ENCODE measurements around the gene EFCAB8.
"Not testable (repeated sequence)": the region's sequence is repeated elsewhere in the genome, so short reads cannot be mapped to it uniquely, and the experiment has no call there.

EFCAB8 gene

GRCh38 chr20:32946629-32947028 is 87.9 kb downstream of the EFCAB8 start:
- no peak for DNase-seq (ENCODE audit: extremely low read depth in 1 of 2, low read depth in 1 of 2)

GRCh38 chr20:32950539-32950938 is 91.8 kb downstream of the EFCAB8 start:
- DNase-seq (ENCODE audit: extremely low read depth in 1 of 2, low read depth in 1 of 2), result not testable (repeated sequence)

GRCh38 chr20:32957459-32957858 is 98.7 kb downstream of the EFCAB8 start:
- no peak for DNase-seq (ENCODE audit: extremely low read depth in 1 of 2, low read depth in 1 of 2)

DNA sequence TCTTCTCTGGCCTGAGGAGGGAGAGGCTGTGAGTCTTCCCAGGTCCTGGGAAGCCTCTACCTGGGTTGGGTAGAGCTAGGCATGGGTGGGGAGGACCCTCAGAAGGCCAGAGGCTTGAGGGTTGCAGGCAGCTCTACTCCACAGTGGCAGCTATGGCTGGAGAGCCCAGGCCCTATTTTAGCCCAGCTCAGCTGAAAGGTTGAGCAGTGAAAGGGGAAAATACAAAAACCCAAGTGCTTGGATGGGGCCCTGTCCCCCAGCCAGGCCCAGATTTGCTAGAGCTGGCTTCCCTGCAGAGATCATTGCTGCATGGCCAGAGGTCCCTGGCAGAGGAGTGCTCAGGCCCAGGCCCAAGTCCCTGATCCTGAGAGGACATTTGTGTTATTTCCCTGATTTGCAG is 99.9 kb downstream of the EFCAB8 start:
- DNase-seq (ENCODE audit: extremely low read depth in 1 of 2, low read depth in 1 of 2), result no peak

DNA sequence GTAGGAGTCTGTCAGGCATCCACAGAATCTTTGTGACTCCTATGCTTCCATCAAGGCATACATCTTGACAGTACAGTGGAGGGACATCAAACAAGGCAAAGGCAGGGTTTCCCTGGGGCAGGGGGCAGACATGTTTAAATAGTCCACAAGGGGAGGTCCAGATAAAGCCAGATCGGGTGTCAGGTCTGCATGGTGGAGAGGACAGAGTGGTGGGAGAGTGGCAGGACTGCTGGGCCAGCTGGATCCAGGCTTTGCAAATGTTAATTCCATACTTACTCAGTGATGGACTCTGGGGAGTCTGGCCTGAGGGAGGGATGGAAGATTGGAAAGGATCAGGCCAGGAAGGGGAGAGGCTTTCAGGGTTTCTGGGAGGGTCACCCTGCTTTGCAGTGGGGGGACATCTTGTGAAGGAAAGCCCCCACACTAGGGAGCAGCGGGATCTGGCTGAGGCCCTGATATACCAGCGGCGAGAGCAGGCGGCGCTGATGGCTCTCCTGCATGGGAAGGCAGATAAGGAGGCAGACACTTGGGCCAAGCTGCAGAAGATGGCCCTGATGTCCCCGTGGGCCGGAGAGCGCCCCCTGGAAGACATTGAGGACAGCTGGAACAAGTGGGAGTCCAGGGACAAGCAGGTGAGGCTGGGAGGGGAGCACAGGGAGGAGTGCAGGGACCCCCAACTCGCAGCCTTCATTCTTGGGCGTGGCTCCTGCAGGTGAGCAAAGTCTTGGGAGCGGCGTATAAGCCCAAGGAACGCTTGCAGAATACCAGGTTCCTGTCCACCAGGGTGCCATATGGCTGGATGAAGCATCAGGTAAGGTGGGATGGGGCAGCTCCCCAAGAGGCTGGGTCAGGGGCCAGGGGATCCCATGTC is 100.9 kb downstream of the EFCAB8 start:
- no peak for DNase-seq (ENCODE audit: extremely low read depth in 1 of 2, low read depth in 1 of 2)

- DNase-seq (ENCODE audit: extremely low read depth in 1 of 2, low read depth in 1 of 2), result no peak
Observed at GRCh38 chr20:32960222-32960518, 101.4 kb downstream of the EFCAB8 start.

- DNase-seq (ENCODE audit: extremely low read depth in 1 of 2, low read depth in 1 of 2), result no peak
Observed at GRCh38 chr20:32960849-32961731, 102.4 kb downstream of the EFCAB8 start.

DNA sequence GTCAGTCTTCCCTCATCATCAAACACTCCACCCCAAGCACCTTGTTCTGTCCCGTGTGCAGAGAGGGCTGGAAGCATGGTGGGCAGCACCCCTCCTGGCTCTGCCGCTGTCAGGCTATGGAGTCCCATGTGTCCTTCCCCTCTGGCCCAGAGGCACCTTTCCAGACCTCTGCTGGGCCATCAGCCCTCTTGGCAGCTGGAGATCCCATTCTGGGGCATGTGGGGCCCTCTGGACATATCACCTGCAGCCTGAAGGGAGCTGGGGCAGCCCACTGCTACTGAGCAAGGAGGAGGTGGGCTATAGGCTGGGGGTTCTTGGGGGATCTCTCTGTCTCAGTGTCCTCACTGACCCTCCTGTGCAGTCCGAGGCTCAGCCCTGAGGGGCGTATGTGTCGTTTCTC is 103.3 kb downstream of the EFCAB8 start:
- DNase-seq (ENCODE audit: extremely low read depth in 1 of 2, low read depth in 1 of 2), result no peak

DNA sequence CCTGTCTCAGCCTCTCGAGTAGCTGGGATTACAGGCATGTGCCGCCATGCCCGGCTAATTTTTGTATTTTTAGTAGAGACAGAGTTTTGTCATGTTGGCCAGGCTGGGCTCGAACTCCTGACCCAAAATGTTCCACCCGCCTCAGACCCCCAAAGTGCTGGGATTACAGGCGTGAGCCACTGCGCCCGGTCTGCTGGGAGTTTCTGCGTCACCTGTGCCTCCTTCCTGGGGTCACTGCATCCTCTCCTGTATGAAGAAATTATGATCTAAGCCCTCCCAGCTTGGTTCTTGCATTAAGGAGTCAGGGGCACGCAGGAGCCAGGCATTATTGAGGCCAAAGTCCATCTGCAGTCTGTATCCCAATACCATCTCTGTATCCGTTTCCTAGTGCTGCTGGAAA is 103.9 kb downstream of the EFCAB8 start:
- DNase-seq (ENCODE audit: extremely low read depth in 1 of 2, low read depth in 1 of 2), result not testable (repeated sequence)

DNA sequence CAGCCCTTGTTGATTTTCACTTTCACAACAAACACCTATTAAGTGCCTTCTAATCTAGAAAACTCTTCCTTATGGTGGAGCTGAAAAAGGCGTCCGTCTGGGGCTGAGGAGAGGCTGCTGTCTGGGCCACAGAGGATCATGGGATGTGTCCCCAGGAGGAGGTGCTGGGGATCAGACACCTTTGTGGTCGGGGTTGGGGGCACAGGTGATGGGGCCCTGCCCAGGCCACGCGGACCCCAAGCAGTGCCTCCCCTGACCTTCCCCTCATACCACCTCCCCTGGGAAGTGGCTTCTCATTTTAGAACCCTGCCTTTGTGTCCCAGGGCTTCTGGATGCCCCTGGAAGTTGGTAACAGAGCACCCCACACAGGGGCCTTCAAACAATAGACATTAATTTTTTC is 104.5 kb downstream of the EFCAB8 start:
- DNase-seq (ENCODE audit: extremely low read depth in 1 of 2, low read depth in 1 of 2), result no peak

- no peak for DNase-seq (ENCODE audit: extremely low read depth in 1 of 2, low read depth in 1 of 2)
Observed at GRCh38 chr20:32964575-32964974, 105.9 kb downstream of the EFCAB8 start.

- no peak for DNase-seq (ENCODE audit: extremely low read depth in 1 of 2, low read depth in 1 of 2)
Observed at GRCh38 chr20:32965115-32965514, 106.4 kb downstream of the EFCAB8 start.

DNA sequence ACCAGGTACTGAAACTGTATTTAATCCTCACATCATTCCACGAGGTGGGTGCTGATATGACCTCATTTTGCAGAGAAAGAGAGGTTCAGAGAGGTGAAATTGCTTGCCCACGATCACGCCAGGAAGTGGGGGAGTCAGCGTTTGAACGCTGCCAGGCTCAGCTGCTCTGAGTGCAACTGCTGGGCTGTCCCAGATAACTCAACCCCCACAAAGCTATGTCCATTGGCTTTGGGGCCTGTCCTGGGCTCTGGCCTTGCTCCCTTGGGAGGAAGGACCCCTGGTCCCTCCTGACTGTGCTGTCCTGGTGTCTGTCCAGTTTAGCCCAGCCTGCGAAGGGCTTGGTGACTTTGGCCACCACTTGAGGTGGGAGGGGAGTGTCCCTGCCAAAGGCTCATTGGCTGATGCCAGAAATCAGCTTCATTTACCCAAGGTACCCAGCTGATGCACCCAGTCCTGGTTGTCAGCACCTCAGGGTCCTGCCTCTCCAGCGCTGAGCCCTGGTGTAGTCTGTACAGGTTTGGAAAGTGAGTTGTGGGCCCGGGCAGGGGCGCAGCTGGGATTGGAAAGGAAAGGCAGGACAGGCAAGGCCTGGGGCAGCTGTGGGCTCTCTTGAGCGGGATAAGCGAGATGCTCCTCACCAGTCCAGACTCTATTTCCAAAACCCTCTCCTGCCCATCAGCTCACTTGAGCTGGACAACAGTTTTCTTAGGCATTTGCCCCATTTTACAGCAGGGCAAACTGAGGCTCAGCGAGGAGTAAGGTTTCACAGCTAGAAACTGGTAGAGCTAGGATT is 107.1 kb downstream of the EFCAB8 start:
- DNase-seq (ENCODE audit: extremely low read depth in 1 of 2, low read depth in 1 of 2), result no peak

DNA sequence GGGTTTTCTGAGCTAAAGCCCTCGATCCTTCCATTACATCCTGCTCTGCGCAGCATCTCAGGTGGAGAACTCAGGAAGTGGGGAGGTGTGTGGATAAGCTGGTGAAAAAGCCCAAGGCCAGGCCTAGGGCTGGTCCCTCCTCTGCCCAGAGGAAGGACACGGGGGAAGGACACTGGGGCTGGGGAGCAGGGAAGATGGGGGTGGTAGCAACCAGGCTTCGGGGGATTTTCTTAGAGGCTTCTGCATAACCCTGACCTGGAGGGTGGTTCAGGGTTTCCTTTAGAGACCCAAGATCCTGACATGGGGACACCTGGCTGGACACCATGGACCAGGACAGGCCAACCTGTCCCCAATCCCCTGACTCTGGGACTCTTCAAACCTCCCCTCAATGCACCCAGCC is 107.7 kb downstream of the EFCAB8 start:
- no peak for DNase-seq (ENCODE audit: extremely low read depth in 1 of 2, low read depth in 1 of 2)

DNA sequence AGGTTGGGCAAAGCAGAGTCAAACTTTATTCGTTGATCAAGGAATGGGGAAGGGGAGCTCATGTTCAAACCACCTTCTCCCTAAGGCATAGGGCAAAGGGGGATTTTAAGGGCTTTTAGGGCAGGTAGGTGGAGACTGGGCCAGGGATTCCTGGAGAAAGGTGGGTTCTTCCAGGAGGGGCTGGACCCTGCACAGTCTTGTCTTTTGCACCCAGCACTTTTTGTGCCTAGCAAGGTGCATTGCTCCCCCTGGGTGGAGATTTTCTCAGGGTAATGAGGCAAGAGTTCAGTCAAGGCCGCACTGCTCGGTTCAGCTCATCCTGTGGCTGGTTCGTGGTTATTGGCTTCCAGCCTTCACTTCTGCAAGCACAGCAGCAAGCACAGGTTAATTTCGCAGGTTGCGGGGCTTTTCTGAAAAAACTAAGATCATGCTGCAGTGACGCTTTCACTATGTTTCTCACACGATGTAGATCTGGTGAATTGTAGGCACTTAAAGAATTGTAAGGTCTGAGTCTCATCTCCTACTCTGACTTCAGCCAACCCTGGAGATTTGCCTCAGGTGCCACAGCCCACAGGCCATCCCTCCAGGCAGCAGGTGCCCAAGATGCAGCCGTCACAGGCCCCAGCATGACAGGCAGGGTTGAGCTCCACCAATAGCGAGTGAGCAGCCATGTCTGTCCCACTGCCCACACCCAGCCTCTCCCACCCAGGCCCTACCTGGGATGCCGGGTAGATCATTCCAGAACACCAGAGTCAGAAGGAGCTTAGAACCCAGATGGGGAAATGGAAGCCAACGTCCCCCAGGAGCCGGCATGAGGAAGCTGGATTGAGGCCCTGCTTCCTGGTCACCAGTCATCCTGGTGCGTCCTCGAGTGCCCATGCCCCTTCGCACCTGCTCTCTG is 108.4 kb downstream of the EFCAB8 start:
- DNase-seq (ENCODE audit: extremely low read depth in 1 of 2, low read depth in 1 of 2), result no peak

GRCh38 chr20:32967961-32968457 is 109.3 kb downstream of the EFCAB8 start:
- peak in 1 of 2 donors; percentile 45 for DNase-seq (ENCODE audit: extremely low read depth in 1 of 2, low read depth in 1 of 2)

DNA sequence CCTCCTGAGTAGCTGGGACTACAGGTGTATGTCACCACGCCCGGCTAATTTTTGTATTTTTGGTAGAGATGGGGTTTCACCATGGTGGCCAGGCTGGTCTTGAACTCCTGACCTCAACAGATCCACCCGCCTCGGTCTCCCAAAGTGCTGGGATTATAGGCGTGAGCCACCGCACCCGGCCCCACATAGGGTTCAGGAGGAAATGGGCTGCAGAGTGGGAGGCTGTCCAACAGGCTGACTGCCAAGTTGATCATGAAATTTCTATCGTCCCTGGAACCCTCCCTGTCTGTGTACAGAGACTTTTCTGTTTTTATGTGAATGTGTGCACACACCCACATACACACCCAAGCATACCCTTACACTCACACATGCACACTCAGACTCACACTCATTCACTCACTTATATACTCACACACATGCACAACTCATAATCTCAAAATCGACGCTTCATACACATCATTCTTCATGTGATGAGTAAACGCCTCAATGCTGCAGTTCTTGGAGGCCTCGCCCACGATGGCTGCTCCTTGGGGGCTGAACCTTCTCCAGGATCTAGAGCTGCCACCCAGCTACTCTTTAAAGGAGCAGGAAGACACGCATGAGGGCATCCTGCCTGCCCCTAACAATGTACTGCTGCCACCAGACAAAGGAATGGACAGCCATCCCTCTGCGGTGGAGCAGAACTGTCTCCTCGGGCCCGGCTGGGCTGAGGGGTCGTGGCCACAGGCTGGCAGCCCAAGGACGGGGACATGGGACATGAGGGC is 109.9 kb downstream of the EFCAB8 start:
- DNase-seq (ENCODE audit: extremely low read depth in 1 of 2, low read depth in 1 of 2), result no peak

DNA sequence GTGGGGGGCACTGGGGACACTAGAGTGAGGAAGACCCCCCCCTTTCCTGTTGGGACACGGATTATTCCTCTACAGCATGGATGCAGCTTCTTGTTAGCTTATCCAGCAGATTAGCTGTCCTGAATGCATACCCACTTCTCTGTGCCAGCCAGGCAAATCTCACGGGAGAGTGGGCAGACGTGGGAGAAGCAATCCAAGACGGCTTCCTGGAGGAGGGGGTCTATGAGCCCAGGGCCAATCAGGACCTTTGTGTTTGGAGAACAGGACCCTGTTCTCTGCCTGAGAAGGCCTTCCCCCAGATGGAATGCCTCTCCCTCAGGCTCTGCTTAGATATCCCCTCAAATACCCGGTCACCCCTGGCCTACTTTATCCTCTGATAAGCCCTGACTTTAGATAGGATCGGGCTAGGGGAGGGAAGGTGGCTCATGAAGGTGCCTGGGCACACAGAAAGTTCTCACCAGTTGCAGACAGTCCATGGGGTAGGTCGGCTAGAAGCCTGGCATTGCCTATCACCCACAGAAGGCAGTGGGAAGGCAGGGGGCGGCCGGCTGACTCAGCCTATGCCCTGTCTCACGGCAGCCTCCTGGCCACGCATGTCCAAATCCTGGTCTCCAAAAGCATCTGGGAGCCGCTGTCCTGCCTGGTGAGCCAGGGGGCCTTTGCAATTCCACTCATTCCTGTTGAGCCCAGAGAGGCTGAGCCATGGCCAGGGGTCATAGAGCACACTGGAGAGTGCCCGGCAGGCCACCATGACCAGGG is 110.8 kb downstream of the EFCAB8 start:
- no peak for DNase-seq (ENCODE audit: extremely low read depth in 1 of 2, low read depth in 1 of 2)
